Activated naive CD4-positive, alpha-beta T cell (primary cell): ENCODE data around the gene MADD.
A peak's percentile ranks its signal among the peaks of the same experiment; 100 is the strongest.

ENCODE experiments used
- DNase-seq, 4 experiments: peaks; one replicate each; lab custom pipeline; 2025; lab: John Stamatoyannopoulos, UW

Gene MADD

DNA sequence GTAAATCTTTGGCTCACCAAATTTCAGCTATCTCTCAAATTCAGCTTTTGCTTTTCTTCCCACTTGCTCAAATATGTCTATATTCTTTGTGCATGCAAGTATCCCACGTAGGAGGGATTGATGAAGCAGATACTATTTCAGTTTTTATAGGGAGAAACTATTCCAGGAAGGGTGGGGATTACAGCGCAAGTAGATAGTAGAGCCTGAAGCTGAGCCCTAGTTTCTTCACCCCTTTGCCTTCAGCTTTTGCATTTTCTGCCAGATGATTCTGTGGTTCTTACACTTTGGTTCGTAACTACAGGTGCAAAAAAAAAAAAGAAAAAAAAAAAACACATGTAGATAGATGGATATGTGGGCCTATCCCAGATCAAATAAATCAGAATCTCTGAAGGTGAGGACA lies 18.2 kb upstream of the MADD start:
- DNase-seq, result no peak

DNA sequence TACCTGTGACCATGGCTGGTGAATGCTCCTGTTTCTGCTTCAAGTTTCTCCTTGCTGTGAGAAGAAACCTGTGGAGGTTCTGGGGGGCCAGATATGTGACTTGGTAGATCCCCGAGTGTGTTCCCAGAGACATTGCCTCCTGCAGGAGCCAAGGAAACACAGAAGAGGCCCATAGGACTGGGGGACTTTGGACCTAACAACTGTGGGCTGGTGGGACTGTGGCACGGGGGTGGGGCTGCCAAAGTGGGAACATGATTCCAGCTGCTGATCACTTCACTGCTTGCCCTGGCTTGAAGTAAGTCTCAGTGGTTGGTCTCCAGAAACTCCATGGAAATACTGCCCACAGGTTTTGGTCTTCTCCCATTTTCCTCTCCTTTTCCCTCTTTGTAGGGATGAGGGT lies 16.3 kb upstream of the MADD start:
- DNase-seq, result no peak

DNA sequence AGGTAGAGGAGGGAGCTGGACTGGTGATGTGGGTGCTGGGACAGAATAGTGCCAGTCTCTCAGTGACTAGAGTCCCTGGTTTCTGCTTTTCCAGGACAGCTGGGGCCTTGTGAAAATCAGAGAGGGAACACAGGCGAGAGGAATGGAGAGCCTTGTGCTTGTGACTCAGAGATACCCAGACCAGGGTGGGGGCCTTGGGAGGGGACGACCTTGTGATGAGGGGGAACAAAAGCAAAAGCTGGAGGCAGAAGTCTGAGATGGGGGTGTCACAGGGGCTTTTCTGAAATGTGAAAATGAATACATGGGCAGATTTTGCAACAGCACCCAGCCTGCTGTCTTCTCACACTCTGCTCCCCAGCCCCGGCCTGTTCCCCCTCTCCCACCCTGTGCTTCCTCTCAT lies 15.5 kb upstream of the MADD start:
- DNase-seq, result no peak

DNA sequence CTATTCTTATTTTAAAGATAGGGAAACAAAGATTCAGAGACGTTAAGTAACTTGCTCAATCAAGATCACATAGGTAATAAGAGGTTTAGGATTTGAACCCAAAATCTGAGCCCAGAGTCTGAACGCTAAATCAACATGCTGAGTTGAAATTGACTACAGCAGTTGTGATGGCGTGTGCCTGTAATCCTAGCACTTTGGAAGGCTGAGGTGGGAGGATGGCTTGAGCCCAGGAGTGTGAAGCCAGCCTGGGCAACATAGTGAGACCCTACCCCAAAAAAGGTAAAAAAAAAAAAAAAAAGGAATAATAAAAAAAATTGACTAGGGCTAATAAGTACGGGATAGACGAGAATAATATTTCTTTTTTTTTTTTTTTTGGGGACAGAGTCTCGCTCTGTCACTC lies 13.6 kb upstream of the MADD start:
- DNase-seq, result no peak

DNA sequence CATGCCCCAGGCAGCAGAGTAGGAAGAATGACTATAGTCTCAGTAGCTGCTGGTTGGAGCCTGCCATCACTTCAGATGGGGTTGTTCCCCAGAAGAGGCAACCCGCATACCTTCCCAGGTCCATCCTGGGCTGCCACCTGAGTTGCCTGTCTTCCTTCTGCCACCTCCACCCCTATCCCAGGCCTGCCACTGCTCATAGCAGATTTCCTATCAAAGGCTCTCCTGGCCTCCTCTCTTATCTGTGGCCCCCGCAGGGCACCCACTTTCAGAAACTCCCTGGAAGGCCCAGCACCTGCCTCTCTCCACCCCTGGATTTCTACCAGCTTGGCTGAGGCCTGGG lies 12.8 kb upstream of the MADD start:
- DNase-seq, result no peak

DNA sequence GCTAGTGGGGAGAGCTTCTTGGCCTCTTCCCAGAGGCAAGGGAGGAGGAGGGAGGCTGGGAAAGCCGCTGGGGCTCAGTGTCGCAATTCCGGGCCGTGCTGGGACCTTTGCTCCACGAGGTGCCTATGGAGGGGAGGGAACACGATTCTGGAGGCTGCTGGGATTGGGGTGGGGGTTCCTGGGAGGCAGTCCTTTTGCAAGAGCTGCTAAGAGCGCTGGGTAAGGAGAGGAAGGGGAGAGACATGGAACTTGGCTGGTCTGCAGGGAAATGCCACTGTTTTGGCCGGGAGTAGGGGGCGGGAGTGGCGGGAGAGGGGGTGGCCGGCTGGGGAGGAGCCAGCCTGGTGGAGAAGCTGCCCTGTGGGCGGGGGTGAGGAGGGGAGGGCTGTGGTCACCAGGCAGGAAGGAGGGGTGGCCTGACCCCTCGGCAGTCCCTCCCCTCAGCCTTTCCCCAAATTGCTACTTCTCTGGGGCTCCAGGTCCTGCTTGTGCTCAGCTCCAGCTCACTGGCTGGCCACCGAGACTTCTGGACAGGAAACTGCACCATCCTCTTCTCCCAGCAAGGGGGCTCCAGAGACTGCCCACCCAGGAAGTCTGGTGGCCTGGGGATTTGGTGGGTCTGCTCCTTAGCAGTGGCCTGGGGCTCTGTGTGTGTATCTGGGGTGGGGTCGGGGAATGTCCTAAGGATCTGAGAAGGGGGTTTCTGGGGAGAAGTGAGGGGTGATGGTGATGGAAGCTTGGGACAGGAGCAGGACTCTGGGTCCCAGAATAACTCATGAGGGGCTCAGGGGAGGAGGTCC lies 12.2 kb upstream of the MADD start, which contains the start of gene NR1H3:
TSS of gene NR1H3 (plus strand) at position 480 of the 800 bp plus-strand sequence. CDS start 1,221 bp downstream, outside the sequence.
- DNase-seq, result no peak

DNA sequence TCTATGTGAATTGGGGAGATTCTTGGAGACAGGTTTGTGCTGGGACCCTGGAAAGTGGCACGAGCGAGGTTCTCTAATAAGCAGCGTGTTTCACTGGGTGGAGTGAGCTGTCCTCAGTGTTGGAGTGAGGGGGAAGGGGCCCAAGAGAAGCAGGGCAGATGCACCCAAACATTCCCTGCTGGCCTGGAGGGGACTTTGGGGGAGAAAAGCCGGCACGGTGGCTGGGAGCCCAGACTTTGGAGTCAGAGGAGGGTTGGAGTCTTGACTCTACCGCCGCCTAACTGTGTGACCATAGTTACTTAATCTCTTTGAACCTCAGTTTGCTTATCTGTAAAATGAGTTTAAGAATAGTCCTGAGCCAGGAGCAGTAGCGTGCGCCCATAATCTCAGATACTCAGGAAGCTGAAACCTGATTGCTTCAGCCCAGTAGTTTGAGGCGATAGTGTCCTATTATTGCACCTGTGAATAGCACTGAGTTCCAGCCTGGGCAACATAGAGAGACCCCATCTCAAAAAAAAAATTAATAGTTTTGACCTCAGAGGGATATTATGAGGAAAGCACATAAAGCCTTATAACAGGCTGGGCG lies 11.5 kb upstream of the MADD start:
- DNase-seq, result no peak

DNA sequence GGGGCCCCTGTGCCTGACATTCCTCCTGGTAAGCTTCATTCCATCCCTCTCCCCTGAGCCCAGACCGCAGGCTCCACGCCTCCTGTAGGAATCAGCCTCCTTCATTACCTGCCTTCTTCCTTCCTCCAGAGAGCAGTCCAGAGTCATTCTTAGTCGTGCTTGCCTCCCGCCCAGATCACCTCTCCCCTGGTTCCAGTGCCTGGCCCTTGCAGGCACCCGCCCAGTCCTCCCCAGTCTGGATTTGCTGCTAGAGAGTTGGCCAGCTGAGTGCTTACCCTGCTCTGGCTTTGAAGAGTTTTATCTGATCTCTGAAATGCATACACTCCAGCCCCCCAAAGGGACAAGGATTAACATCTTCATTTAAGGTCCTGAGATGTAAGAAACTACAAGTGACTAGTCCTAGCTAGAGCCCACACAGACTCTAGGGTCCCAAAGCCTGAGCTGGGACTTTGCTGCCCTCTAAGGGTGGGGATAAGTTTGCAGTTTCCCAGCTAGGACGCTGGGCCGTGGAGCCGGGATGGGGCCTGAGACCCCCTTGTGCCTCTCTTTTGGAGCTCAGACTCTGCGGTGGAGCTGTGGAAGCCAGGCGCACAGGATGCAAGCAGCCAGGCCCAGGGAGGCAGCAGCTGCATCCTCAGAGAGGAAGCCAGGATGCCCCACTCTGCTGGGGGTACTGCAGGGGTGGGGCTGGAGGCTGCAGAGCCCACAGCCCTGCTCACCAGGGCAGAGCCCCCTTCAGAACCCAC lies 10.5 kb upstream of the MADD start:
- no peak for DNase-seq

DNA sequence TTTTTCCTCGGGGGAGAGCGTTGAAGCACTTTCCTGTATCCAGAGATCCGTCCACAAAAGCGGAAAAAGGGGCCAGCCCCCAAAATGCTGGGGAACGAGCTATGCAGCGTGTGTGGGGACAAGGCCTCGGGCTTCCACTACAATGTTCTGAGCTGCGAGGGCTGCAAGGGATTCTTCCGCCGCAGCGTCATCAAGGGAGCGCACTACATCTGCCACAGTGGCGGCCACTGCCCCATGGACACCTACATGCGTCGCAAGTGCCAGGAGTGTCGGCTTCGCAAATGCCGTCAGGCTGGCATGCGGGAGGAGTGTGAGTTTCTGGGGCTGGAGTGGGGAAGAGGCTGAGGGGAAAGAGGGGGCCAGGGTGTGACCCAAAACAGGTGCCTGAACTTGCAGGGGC lies 9.6 kb upstream of the MADD start:
- DNase-seq, result no peak

DNA sequence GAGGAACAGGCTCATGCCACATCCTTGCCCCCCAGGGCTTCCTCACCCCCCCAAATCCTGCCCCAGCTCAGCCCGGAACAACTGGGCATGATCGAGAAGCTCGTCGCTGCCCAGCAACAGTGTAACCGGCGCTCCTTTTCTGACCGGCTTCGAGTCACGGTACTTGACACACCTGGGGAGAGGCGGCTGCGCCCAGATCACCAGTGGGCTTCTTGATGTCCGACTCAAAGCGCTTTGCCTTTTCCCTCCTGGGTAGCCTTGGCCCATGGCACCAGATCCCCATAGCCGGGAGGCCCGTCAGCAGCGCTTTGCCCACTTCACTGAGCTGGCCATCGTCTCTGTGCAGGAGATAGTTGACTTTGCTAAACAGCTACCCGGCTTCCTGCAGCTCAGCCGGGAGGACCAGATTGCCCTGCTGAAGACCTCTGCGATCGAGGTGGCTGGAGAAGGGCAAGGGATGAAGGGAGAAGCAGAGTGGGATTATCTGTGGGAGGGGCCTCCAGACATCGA lies 8.6 kb upstream of the MADD start:
- DNase-seq, result no peak

DNA sequence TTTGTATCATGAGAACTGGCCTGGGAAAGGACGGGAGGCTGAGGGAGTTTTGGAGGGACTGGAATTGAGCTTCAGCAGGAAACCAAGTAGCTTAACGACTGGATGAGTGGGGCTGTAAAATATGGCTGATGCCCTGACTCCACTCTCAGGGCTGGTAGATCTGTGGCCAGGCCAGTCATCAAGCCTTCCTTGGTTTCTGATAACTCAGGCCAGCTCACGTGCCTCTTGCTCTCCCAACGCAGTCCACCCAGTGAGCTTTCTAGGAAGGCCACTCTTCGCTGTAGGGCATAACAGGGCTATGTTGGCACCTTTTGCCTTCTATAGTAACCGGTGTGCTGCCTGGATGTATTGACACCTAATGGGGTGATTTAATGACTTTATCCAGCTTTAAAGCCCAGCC lies 5.8 kb upstream of the MADD start:
- no peak for DNase-seq

DNA sequence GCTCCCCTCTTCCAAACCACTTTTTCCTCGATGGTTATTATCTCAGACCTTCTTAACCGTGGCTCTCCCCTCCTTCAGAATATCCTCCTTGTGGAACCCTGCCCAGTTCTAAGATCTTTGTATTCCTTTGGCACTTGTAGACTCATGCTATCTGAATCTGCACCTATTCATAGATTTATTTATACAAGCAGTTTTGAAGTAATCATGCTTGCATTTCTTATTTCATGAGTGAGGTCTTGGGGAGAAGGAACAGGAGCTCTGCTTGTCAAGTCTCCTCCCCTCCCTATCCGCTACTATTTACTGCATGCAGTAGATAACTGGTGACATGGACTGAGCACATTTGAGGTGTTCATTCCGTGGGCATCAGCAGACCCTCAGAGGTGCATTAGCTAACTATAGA lies 5.4 kb upstream of the MADD start:
- no peak for DNase-seq

DNA sequence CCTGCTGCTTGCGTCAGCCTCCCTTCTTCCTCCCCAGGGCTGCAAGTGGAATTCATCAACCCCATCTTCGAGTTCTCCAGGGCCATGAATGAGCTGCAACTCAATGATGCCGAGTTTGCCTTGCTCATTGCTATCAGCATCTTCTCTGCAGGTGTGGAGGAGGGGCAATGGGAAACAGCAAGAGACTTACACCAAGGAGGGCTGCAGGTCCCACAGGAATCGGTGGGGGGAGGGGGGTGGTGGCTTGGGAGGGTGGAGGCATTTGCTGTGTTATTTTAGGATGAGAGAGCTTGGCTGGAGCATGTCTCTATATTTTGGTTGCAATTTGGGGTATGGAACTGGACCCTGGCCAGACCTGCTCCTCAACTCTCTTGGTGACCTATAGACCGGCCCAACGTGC lies 2.1 kb upstream of the MADD start:
- no peak for DNase-seq

DNA sequence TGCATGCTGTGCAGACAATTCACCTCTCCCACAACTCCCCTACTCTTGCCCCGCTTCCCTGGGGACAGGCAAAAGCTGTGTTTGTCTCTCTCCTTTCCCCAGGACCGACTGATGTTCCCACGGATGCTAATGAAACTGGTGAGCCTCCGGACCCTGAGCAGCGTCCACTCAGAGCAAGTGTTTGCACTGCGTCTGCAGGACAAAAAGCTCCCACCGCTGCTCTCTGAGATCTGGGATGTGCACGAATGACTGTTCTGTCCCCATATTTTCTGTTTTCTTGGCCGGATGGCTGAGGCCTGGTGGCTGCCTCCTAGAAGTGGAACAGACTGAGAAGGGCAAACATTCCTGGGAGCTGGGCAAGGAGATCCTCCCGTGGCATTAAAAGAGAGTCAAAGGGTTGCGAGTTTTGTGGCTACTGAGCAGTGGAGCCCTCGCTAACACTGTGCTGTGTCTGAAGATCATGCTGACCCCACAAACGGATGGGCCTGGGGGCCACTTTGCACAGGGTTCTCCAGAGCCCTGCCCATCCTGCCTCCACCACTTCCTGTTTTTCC lies 1.4 kb upstream of the MADD start:
- no peak for DNase-seq

DNA sequence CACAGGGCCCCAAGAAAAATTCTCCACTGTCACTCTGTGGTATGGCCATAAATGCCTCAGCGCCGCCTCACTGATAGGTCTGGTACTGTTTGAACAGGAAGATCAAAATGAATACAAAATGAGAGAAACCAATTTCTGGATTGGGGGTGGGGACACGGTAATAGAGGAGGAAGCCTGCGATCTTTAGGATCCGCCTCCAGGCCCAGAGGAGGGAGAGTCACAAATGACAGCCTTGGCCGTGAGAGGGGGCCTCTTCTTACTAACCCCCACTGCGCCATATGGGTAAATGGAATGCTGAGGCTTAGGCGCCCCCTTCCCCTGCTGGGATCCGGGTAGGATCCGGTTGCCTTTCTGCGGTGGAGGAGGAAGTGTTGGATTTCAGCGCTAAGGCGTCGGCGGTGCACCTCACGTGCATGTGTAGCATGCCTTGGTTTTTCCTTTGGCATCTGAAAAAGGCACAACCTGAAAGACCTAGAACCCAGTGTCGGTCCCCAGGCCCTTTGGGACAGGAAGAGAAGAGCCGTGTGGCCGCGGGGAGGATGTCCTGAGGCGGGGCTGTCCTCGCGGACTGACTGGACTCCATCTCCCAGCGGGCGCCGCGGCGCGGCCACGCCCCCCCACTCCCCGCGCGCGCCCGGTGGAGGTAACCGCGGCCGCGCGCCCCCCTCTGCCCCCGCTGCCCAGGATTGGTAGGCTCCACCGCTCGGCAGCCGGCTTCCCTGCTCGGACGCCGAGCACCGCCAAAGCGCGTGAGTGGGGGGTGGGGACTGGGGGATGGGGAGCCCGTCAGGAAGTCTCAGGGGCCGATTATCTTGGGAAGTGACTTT lies 718 bp upstream of the MADD start:
- DNase-seq, result peak; percentile 76 to 85 (median 82)

DNA sequence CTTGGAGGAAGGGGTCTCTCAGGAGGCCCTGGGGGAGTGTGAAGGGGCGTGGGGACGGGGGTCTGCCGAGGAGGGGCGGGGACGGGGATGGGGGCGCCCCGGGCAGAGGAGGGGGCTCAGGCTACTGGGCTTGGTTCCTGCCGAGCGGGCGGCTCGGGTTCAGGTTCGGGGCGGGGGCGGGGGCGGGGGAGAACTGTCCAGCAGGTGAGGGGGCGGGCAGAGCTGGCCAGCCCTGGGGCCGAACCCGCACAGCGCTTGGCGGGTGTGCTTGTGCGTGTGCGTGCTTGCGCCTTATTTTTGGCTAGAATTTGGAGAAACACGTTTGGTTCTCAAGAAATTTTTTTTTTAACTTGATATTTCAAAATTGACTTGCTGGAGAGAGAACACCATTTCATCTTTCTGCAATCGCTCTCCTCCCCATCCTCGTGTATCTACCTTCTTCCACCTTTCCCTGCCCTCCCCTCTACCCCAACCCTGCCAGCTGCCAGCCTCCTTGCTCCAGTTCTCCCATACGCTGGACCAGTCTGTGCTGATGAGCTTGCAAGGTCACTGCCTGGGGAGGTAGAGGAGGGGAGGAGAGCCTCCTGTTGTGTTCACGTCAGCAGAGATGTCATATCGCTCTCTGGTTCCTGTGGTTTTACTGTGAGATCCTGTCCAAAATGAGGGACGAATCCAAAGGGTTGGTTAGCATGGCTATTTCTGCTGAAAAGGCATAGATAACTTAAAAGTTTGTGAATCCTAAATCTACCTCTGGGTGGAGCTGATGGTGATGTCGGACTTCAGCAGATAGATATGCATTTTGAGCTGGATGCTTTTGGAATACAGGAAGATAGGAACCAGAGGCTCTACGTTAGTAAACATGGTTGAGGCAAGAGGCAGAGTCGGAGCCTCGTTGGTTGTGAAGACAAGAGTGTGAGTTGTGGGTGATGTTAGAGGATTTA lies 668 bp downstream of the MADD start:
- no peak for DNase-seq

DNA sequence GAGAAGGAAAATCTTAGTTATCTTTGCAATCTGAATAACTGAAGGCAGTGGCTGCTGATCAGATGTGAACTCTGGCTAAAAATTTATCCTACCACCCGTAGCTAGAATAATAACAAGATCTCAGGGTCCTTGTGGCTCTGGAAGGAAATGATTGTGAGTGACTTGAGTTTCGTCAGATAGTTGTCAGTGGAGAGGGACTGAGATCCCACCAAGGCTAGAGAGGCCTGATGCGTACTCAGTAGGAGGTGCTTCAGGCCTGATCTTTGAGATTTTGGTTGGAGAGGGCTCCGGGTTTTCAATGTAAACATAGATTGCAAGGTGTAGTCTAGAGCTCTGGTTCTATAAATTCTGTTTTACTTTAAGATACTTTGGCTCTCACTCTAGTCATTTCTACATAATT lies 1.4 kb downstream of the MADD start:
- no peak for DNase-seq

DNA sequence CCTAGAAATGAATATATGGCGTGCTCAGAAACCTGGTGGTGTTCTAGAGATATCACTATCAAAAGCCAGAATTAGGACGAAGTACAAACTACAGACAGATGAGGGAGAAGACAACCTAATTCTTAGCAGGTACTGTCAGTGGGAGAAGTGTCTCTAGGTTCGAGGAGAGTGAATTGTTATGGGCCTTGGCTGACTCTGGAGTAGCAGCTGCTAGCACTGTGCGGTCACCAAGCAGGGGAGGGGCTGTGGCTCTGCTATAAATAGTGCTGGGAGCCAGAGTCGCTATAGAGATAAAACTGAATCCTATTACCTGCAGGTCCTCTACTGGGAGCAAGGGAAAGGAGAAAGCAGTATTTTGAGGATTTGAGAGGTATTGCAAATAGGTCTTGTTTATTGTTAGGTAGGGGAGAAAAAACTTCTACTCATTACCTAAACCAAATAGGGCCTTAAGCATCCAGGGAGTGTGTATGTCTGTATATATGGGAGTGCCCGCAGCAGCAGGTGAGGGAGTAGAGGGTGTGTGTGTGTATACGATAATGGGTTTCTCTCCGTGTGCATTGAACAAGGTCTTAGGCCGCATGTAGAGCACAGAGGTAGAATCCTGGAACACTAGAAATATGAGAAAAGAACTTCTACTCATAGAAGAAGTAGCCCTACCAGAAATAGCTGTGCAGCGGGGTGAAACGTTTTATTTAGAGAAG lies 2.2 kb downstream of the MADD start:
- no peak for DNase-seq

DNA sequence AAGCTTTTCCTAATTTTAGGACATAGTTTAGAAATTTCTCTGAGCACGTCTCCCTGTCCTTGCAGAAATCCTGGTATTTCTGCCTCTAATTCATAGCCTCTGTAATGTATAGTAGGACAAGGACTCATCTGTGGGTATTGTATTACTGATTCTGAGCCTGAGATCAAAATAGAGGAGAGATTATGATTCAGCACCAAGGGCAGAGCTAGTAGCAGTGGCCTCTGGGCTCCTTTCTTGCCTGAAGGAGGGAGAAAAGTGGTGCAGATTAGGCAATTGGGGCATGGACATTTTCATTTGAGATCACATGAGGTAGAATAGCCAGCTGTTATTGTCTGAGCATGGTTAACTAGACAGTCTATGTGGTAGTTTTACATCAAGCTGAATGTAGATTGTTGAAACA lies 2.8 kb downstream of the MADD start:
- no peak for DNase-seq
